ENCODE results near the gene VIM. TPM values are rescaled to one million over a fixed set of nuclear protein-coding genes. Genes with fewer than 3 reads are reported as not detected.

VIM gene
- total RNA-seq, 1 donor from 2014 or later = 5,277 TPM

DNA sequence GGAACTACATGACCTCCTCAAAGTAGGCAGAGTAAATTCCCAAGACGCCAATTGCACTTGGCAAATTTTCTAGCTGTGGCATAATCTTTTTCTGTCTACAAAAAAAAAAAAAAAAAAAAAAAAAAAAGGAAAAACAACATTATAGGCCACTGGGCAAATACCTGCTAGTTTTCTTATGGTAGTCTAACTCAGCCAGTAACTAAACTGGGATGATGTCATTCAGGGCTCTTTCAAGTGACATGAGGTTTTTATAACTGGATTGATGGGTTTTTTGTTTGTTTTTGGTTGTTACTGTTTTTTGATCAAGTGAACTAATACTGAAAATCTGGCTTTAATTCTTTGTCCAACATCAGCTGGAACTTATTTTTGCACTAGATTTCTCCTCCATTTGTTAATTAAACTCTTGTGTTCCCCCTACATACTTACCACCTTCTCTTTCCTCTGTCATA lies 7.4 kb upstream of the VIM start:
- H3K27me3 ChIP-seq (ENCODE audit: control insufficient read depth, insufficient read depth, low read length) = no peaks in the 10 kb centered on the region
- H3K36me3 ChIP-seq (ENCODE audit: control insufficient read depth, insufficient read depth, low read length) = no peaks in the 10 kb centered on the region
- TF ChIP-seq, protein P1, sequence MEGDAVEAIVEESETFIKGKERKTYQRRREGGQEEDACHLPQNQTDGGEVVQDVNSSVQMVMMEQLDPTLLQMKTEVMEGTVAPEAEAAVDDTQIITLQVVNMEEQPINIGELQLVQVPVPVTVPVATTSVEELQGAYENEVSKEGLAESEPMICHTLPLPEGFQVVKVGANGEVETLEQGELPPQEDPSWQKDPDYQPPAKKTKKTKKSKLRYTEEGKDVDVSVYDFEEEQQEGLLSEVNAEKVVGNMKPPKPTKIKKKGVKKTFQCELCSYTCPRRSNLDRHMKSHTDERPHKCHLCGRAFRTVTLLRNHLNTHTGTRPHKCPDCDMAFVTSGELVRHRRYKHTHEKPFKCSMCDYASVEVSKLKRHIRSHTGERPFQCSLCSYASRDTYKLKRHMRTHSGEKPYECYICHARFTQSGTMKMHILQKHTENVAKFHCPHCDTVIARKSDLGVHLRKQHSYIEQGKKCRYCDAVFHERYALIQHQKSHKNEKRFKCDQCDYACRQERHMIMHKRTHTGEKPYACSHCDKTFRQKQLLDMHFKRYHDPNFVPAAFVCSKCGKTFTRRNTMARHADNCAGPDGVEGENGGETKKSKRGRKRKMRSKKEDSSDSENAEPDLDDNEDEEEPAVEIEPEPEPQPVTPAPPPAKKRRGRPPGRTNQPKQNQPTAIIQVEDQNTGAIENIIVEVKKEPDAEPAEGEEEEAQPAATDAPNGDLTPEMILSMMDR (IDR thresholded peaks at IDR 0.05; ENCODE audit: insufficient read depth, low read length, poor library complexity, severe bottlenecking) = no peak
- no peak for DNase-seq (ENCODE audit: low read depth)
- no peak overlapping the region for H3K4me3 ChIP-seq (ENCODE audit: low read depth, low read length)

DNA sequence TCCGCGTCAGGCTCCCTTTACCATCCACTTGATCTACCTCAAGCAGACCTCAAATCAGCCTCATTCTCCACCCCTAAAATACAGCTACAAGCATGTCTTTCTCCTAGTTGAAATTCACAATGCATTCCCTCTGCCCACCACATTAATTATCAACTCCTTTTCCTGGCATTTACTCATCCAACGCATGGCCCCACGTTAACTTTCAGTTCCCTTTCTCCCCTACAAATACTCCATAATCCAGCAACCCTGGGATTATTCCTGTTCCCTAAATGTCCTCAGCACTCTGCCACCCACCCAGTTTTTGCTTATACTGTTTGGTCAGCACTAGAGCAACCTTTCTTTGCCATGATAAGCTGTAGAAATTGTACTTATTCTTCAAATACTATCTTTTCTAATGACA lies 5.7 kb upstream of the VIM start:
- TF ChIP-seq, protein P1 (IDR thresholded peaks at IDR 0.05; ENCODE audit: insufficient read depth, low read length, poor library complexity, severe bottlenecking) = no peak

DNA sequence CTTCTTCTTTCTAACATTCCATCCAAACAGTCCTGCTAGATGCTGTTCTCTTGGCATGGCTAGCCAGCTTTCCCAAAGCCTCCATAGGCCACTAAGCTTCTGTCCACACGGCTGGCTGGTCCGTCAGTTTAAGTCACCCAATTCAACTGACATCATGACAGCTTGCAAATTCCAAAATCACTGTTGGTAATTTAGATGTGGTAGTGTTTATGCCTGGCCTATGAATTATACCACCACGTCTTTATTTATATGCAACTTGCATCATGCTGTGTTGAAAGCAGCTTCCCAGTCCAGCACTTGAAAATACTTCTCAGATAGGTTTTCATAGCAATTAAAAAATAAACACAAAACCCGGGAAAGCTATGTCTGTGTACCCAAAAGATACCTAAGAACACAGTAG lies 2.2 kb upstream of the VIM start:
- TF ChIP-seq, protein P1 (IDR thresholded peaks at IDR 0.05; ENCODE audit: insufficient read depth, low read length, poor library complexity, severe bottlenecking) = no peak
- Histone ChIP-seq H3K4me3 (ENCODE audit: low read depth, low read length) (no peak overlapping the region), H3K36me3 (ENCODE audit: control insufficient read depth, insufficient read depth, low read length) (no peaks in the 10 kb centered on the region), H3K27me3 (ENCODE audit: control insufficient read depth, insufficient read depth, low read length) (no peaks in the 10 kb centered on the region)
- no peak for DNase-seq (ENCODE audit: low read depth)

More for the DNA sequence above, 5.7 kb upstream of the VIM start:
- Histone ChIP-seq H3K27me3 (ENCODE audit: control insufficient read depth, insufficient read depth, low read length) (no peaks in the 10 kb centered on the region), H3K36me3 (ENCODE audit: control insufficient read depth, insufficient read depth, low read length) (no peaks in the 10 kb centered on the region), H3K4me3 (ENCODE audit: low read depth, low read length) (no peak overlapping the region)
- no peak for DNase-seq (ENCODE audit: low read depth)

DNA sequence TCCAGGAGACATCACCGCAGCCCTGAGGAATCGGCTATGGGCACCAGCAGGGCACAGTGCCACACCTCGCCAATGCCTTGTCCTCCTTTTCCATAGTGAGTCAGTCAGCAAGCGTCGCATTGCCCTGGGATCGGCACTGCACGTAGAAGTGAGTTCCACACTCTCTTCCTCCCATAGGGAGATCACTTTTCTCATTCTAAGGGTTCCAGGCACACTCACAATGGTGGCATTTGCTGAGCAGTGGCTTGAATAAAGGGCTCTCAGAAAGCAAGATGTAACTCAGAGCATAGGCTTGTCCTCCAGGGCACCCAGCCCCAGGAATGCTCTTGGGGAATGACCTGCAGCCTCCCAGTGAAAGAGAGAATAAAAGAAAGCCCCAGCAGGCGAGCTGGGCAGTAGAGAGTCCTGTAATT lies 1.1 kb upstream of the VIM start:
- TF ChIP-seq, protein P1 (IDR thresholded peaks at IDR 0.05; ENCODE audit: insufficient read depth, low read length, poor library complexity, severe bottlenecking) = no peak
- no peaks in the 10 kb centered on the region for H3K27me3 ChIP-seq (ENCODE audit: control insufficient read depth, insufficient read depth, low read length)
- no peaks in the 10 kb centered on the region for H3K36me3 ChIP-seq (ENCODE audit: control insufficient read depth, insufficient read depth, low read length)
- DNase-seq (ENCODE audit: low read depth) = no peak
- no peak overlapping the region for H3K4me3 ChIP-seq (ENCODE audit: low read depth, low read length)

DNA sequence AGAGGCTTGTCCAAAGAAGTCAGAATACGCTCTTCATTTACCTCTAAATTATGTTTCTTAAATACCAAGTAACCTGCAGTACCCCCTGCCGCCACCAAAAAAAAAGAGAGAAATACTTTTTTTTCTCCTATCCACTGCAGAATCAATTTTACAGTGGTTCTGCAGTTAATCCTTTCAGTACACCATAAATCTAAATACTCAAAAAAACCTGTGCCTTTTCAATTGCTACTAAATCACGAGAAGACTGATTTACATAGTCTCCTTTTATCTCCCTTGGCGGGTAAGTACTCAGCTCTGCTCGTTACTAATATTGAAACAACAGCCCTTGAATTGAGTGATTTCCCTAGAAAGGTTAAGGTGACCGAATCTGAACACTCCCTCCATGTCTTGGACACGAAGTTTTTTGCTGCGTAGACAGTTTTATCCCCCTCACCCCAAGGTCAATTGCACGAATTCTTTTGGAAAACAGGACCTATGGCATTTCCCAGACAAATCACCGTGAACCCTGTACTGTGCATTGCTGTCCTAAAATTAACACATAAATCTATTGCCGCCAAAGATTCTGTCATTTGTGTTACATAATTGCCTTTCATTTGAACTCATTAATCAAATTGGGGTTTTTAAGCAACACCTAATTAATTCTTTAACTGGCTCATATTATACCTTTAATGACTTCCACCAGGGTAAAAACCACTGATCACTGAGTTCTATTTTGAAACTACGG lies 512 bp upstream of the VIM start:
- DNase-seq (ENCODE audit: low read depth) = no peak
- TF ChIP-seq, protein P1 (IDR thresholded peaks at IDR 0.05; ENCODE audit: insufficient read depth, low read length, poor library complexity, severe bottlenecking) = peak; percentile 11
- H3K36me3 ChIP-seq (ENCODE audit: control insufficient read depth, insufficient read depth, low read length) = no peaks in the 10 kb centered on the region
- no peaks in the 10 kb centered on the region for H3K27me3 ChIP-seq (ENCODE audit: control insufficient read depth, insufficient read depth, low read length)
- H3K4me3 ChIP-seq (ENCODE audit: low read depth, low read length) = peak overlapping the region; percentile 94
